CMK (cell line): ENCODE results near the gene DAND5.

Experiments used
- DNase-seq: peaks from one replicate; pipeline ENCODE4 v3.0.0-alpha.2; 2010; ENCODE audit warnings: low read depth

DAND5 gene

DNA sequence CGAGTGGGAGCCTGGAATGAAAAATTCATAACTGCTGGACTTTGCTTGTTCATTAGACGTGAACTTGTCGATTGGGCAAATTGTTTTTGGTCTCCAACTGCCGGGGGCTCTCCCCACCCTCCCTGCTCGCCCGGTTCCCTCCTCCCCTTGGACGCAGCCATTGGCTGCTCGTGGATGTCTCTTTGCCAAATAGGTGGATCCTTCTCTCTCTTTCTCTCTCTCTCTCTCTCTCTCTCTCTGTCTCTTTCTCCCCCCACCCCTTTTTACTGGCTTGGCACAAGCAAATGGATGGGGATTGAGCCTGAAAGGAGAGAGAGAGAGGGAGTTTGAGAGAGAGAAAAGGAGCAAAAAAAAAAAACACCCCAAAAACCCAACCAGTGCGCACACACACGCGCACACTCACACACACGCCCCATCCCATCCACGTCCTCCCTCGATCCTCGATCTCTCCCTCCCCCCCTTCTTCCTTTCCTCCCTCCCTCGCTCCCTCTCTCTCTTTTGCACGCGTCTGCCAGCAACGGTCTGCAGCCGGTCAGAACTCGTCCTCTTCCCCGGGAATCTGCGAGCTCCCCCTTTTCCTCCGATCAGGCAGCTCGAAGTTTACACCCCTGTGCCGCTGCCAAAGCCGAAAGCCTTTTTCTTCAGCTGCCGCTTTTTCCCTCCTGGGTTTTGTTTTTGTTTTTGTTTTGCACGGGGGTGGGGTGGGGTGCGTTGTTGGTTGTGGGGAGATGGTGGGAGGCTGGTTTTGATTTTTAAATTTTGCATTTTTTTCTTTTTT, 53.7 kb downstream of the DAND5 start:
- DNase-seq = peak; percentile 65

GRCh38 chr19:13023656-13024055, 54.3 kb downstream of the DAND5 start:
- no peak for DNase-seq
